ENCODE measurements around the gene GALC.
A peak's percentile ranks its signal among the peaks of the same experiment; 100 is the strongest.

GALC gene

GRCh38 chr14:87952307-87953094 is 40.5 kb downstream of the GALC start:
- DNase-seq, result no peak

- peak; percentile 41 for DNase-seq
Measured at GRCh38 chr14:87944987-87945604, 47.9 kb downstream of the GALC start.

- DNase-seq, result no peak
Measured at GRCh38 chr14:87940894-87941293, 52.1 kb downstream of the GALC start.

GRCh38 chr14:87940382-87940781 is 52.6 kb downstream of the GALC start:
- DNase-seq, result no peak

GRCh38 chr14:87935886-87936285 is 57.1 kb downstream of the GALC start:
- no peak for DNase-seq

- no peak for DNase-seq
Measured at GRCh38 chr14:87935081-87935828, 57.7 kb downstream of the GALC start.

GRCh38 chr14:87934185-87934584 is 58.8 kb downstream of the GALC start:
- no peak for DNase-seq

- DNase-seq, result no peak
Measured at GRCh38 chr14:87916886-87917275, 76.1 kb downstream of the GALC start.

GRCh38 chr14:87916103-87916885 is 76.7 kb downstream of the GALC start:
- no peak for DNase-seq

GRCh38 chr14:87908550-87908949 is 84.4 kb downstream of the GALC start:
- DNase-seq, result no peak

GRCh38 chr14:87901652-87902051 is 91.3 kb downstream of the GALC start:
- no peak for DNase-seq

- no peak for DNase-seq
Measured at GRCh38 chr14:87901236-87901635, 91.7 kb downstream of the GALC start.

- no peak for DNase-seq
Measured at GRCh38 chr14:87899228-87899627, 93.8 kb downstream of the GALC start.

GRCh38 chr14:87898301-87898700 is 94.7 kb downstream of the GALC start:
- DNase-seq, result no peak

- peak; percentile 12 for DNase-seq
Measured at GRCh38 chr14:87896393-87897380, 96.3 kb downstream of the GALC start.

GRCh38 chr14:87894920-87895319 is 98.1 kb downstream of the GALC start:
- no peak for DNase-seq

GRCh38 chr14:87892763-87893162 is 100.2 kb downstream of the GALC start:
- DNase-seq, result no peak

- DNase-seq, result no peak
Measured at GRCh38 chr14:87888136-87888999, 104.6 kb downstream of the GALC start.

- DNase-seq, result no peak
Measured at GRCh38 chr14:87883750-87884149, 109.2 kb downstream of the GALC start.
